NK-92 (cell line): ENCODE data around the gene ERMP1.
"Not testable (repeated sequence)": the region's sequence is repeated elsewhere in the genome, so short reads cannot be mapped to it uniquely, and the experiment has no call there.

Experiments
- DNase-seq: peaks from one replicate; lab custom pipeline; 2025; ENCODE audit not compliant: unreplicated experiment; lab: John Stamatoyannopoulos, UW

Gene ERMP1

GRCh38 chr9:5832538-5833529, at the start of gene ERMP1:
Gene ERMP1, minus strand, starts transcription at chr9:5833117. Its CDS starts 90 bp downstream, at chr9:5833027.
- DNase-seq, result peak; percentile 58

GRCh38 chr9:5882244-5883012, 49.5 kb upstream of the ERMP1 start:
- not testable (repeated sequence) for DNase-seq

- DNase-seq, result no peak
These were observed 46.7 kb upstream of the ERMP1 start for GRCh38 chr9:5879419-5880181.

- DNase-seq, result no peak
These were observed 43.8 kb upstream of the ERMP1 start for GRCh38 chr9:5876711-5877110.

- DNase-seq, result no peak
These were observed 43.1 kb upstream of the ERMP1 start for GRCh38 chr9:5876026-5876425.

GRCh38 chr9:5874048-5874447, 41.1 kb upstream of the ERMP1 start:
- DNase-seq, result no peak

- DNase-seq, result no peak
These were observed 40.5 kb upstream of the ERMP1 start for GRCh38 chr9:5873439-5873838.

GRCh38 chr9:5872511-5872910, 39.6 kb upstream of the ERMP1 start:
- no peak for DNase-seq

GRCh38 chr9:5871785-5872184, 38.9 kb upstream of the ERMP1 start:
- DNase-seq, result no peak

GRCh38 chr9:5870691-5871090, 37.8 kb upstream of the ERMP1 start:
- no peak for DNase-seq

GRCh38 chr9:5870020-5870339, 37.1 kb upstream of the ERMP1 start:
- DNase-seq, result no peak

GRCh38 chr9:5869315-5870019, 36.5 kb upstream of the ERMP1 start:
- no peak for DNase-seq

- no peak for DNase-seq
These were observed 35.3 kb upstream of the ERMP1 start for GRCh38 chr9:5868235-5868634.

GRCh38 chr9:5866685-5867084, 33.8 kb upstream of the ERMP1 start:
- no peak for DNase-seq

GRCh38 chr9:5866272-5866671, 33.4 kb upstream of the ERMP1 start:
- no peak for DNase-seq

- no peak for DNase-seq
These were observed 31.5 kb upstream of the ERMP1 start for GRCh38 chr9:5864446-5864845.

- DNase-seq, result no peak
These were observed 30.3 kb upstream of the ERMP1 start for GRCh38 chr9:5863092-5863746.

- DNase-seq, result no peak
These were observed 25.9 kb upstream of the ERMP1 start for GRCh38 chr9:5858833-5859232.

GRCh38 chr9:5857928-5858327, 25.0 kb upstream of the ERMP1 start:
- DNase-seq, result no peak

GRCh38 chr9:5854063-5854790, 21.3 kb upstream of the ERMP1 start:
- no peak for DNase-seq
